ENCODE measurements around the gene GPLD1. TPM values are rescaled to one million over a fixed set of nuclear protein-coding genes. Genes with fewer than 3 reads are reported as not detected.

GPLD1 gene
- total and polyA plus RNA-seq, 2 experiments from 2014 or later, result 3.8 to 11.1 TPM

- Histone ChIP-seq H3K27me3 (ENCODE audit: insufficient read depth) (no peaks in the 10 kb centered on the region), H3K79me2 (replicated peaks; ENCODE audit: insufficient read depth) (no peaks in the 10 kb centered on the region), H3K4me3 (no peak overlapping the region), H2AFZ (no peak overlapping the region), H3K9me2 (ENCODE audit: insufficient read depth) (no peaks in the 10 kb centered on the region), H3K4me2 (no peak overlapping the region), H3F3A (replicated peaks; ENCODE audit: low read depth) (peaks cover 14% of the 10 kb centered on the region; the same call in 1 of the 2 replicates), H3K27ac (ENCODE audit: low read depth) (peak overlapping the region; percentile 80), H4K20me1 (replicated peaks; ENCODE audit: insufficient read depth) (peaks cover 5% of the 10 kb centered on the region; the same call in 1 of the 2 replicates), H3K36me3 (ENCODE audit: insufficient read depth) (peaks cover 31% of the 10 kb centered on the region), H3K4me1 (ENCODE audit: insufficient read depth) (no peaks in the 10 kb centered on the region)
- TF ChIP-seq, protein P1, sequence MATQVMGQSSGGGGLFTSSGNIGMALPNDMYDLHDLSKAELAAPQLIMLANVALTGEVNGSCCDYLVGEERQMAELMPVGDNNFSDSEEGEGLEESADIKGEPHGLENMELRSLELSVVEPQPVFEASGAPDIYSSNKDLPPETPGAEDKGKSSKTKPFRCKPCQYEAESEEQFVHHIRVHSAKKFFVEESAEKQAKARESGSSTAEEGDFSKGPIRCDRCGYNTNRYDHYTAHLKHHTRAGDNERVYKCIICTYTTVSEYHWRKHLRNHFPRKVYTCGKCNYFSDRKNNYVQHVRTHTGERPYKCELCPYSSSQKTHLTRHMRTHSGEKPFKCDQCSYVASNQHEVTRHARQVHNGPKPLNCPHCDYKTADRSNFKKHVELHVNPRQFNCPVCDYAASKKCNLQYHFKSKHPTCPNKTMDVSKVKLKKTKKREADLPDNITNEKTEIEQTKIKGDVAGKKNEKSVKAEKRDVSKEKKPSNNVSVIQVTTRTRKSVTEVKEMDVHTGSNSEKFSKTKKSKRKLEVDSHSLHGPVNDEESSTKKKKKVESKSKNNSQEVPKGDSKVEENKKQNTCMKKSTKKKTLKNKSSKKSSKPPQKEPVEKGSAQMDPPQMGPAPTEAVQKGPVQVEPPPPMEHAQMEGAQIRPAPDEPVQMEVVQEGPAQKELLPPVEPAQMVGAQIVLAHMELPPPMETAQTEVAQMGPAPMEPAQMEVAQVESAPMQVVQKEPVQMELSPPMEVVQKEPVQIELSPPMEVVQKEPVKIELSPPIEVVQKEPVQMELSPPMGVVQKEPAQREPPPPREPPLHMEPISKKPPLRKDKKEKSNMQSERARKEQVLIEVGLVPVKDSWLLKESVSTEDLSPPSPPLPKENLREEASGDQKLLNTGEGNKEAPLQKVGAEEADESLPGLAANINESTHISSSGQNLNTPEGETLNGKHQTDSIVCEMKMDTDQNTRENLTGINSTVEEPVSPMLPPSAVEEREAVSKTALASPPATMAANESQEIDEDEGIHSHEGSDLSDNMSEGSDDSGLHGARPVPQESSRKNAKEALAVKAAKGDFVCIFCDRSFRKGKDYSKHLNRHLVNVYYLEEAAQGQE (IDR thresholded peaks at IDR 0.05; ENCODE audit: unreplicated experiment), result no peak
- TF ChIP-seq JUNB (IDR thresholded peaks at IDR 0.05; ENCODE audit: unreplicated experiment) (no peak), POLR2AphosphoS5 (IDR thresholded peaks at IDR 0.05; ENCODE audit: low read depth) (no peak), ZNF331 (CRISPR knock-in tag; IDR thresholded peaks at IDR 0.05; ENCODE audit: low read depth) (no peak)
- no peak overlapping the region for H3K4me3 Mint-ChIP-seq
- ATAC-seq (peak; percentile 38; the same call in 2 of the 3 replicates), DNase-seq (ENCODE audit: low spot score) (no peak)
- no peak overlapping the region for H3K27ac Mint-ChIP-seq
- no peaks in the 10 kb centered on the region for H3K4me1 Mint-ChIP-seq
- H3K9me3 Mint-ChIP-seq, result no peaks in the 10 kb centered on the region
- peaks cover 5% of the 10 kb centered on the region for H3K27me3 Mint-ChIP-seq (ENCODE audit: insufficient read depth, low read depth, poor library complexity)
- H3K36me3 Mint-ChIP-seq (ENCODE audit: low read depth), result peaks cover 41% of the 10 kb centered on the region
Measured at GRCh38 chr6:24426729-24427446, 62.5 kb downstream of the GPLD1 start.

- Histone ChIP-seq H3K27me3 (ENCODE audit: insufficient read depth) (no peaks in the 10 kb centered on the region), H3K36me3 (ENCODE audit: insufficient read depth) (peaks cover 48% of the 10 kb centered on the region), H3K4me1 (ENCODE audit: insufficient read depth) (no peaks in the 10 kb centered on the region), H2AFZ (no peak overlapping the region), H3K79me2 (replicated peaks; ENCODE audit: insufficient read depth) (0 out of 2 replicates have a peak, but pooled peaks cover 6% of the 10 kb centered on the region), H3K4me2 (no peak overlapping the region), H3K4me3 (no peak overlapping the region), H3K9me2 (ENCODE audit: insufficient read depth) (no peaks in the 10 kb centered on the region), H3K27ac (ENCODE audit: low read depth) (no peak overlapping the region), H3F3A (replicated peaks; ENCODE audit: low read depth) (peaks cover 19% of the 10 kb centered on the region; the same call in 1 of the 2 replicates), H4K20me1 (replicated peaks; ENCODE audit: insufficient read depth) (peaks cover 12% of the 10 kb centered on the region)
- ATAC-seq (no peak), DNase-seq (ENCODE audit: low spot score) (no peak)
- H3K9me3 Mint-ChIP-seq, result no peaks in the 10 kb centered on the region
- H3K4me3 Mint-ChIP-seq, result no peak overlapping the region
- peaks cover 5% of the 10 kb centered on the region for H3K27me3 Mint-ChIP-seq (ENCODE audit: insufficient read depth, low read depth, poor library complexity)
- TF ChIP-seq, protein P1 (IDR thresholded peaks at IDR 0.05; ENCODE audit: unreplicated experiment), result no peak
- TF ChIP-seq EZH2 (IDR thresholded peaks at IDR 0.05; ENCODE audit: low read depth, unreplicated experiment) (no peak), NANOG (IDR thresholded peaks at IDR 0.05; ENCODE audit: borderline replicate concordance) (no peak), STAT1 (IDR thresholded peaks at IDR 0.05; ENCODE audit: unreplicated experiment) (no peak), POLR2AphosphoS5 (IDR thresholded peaks at IDR 0.05; ENCODE audit: low read depth) (no peak)
- no peaks in the 10 kb centered on the region for H3K4me1 Mint-ChIP-seq
- H3K36me3 Mint-ChIP-seq (ENCODE audit: low read depth), result peaks cover 48% of the 10 kb centered on the region
- no peak overlapping the region for H3K27ac Mint-ChIP-seq
Measured at GRCh38 chr6:24425091-24425490, 64.3 kb downstream of the GPLD1 start.

Measured in GM23338 (cell line).